Right renal pelvis (tissue), 4 donors: ENCODE results near the gene TRHDE. TPM values are rescaled to one million over a fixed set of nuclear protein-coding genes. Genes with fewer than 3 reads are reported as not detected.

ENCODE experiments used
- DNase-seq, 4 donors: peaks; one replicate each; pipeline ENCODE4 v3.0.0-alpha.2; 2013; ENCODE audit warnings: low read depth in 4 of 4, low spot score in 3 of 4, missing footprints in 1 of 4
- polyA plus RNA-seq, 4 donors: library from polyadenylated mRNA; unstranded; fragments of 120-200 nt; gene quantifications; one replicate each; pipeline ENCODE4 v1.2.1, GENCODE V29; 2013; ENCODE audit not compliant: insufficient read length in 4 of 4

Gene TRHDE
- polyA plus RNA-seq, 4 donors, result 26.4 to 29.4 (median 28.0) TPM

DNA sequence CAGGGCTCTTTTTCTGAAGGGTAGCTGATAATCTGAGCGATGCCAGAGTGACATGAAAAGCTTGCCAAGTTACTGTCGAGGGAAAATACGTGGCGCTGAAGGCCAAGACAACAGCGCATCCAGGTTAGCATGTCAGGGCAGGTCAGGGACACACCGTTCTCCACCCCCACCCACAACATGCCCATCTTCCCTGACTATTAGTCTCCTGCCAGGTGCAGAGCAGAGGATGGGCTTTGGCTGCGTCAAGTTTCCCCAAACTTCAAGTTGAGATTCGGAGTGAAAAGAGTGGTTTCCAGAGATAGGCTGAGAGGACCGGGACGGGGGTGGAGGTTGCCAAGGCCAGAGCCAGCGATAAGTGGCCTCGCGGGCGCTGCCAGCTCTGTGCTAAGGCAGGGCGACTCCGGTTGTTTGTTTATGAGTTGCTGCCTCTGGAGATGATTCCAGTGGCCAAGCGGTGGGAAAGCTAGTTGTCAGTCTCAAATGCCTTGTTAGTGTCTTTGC is 1.7 kb downstream of the TRHDE start:
- no peak for DNase-seq

DNA sequence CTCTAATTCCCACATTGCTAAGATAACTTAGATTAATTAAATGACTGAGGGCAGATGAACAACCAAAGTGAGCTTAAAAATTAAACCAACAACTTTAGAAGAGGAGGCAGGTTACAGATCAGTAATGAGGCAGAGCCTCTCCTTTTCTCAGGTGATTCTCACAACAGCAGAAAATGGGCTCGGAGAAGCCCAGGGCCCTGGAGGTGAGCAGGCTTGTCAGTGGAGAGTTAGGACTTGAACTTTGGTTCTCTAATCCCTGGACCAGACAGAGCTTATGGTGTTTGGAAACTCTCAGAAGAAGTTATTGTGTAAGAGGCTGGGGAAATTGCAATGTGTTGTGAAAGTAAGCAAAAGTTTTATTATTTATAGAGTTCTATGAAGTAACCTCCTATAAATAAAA is 2.8 kb downstream of the TRHDE start:
- no peak for DNase-seq

DNA sequence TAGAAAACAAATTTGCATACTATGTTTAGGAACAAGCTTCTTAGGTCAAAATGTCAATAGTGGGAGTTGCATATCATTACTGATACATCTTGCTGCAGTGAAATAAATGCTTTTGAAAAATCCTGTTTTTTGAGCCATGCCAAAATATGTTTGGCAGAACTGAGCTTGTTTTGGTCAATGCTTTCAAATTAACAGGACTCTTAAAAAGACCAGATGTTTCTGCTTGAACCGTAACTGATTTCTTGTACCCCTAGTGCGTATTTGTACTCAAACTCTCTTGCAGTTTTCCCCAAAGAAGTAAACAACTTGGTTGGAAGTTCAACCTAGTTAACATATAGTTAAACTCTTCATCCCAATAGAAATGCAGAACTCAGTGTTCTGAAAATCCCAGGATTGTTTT is 3.4 kb downstream of the TRHDE start:
- DNase-seq, result no peak

DNA sequence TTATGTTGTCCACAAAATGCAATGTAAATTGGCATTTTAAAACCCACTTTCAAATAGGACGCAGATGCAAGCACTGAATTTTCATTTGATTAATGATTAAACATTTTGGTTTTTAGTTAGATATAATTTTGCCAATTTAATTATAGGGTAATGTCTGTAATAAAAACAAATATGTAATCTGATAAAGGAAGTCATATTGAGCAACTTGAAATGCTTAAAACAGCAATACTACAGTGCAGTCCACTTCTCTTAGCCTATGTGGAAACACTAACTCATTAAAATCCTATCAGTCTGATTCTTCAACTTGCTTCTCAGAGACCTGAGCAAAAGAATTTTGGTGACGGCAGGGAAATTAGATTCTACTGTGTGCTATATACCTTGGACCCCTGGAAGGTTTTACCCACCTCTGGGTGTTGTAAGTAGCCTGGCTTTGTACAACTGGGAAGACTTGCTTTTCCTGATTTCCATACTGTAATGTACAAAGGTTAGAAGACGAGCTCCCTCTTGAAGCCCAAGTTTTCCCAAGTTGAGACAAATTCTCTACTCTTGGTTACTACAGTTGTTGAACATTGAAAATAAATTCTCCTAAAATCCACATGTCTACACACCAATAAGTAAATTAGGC is 4.1 kb downstream of the TRHDE start:
- no peak for DNase-seq

DNA sequence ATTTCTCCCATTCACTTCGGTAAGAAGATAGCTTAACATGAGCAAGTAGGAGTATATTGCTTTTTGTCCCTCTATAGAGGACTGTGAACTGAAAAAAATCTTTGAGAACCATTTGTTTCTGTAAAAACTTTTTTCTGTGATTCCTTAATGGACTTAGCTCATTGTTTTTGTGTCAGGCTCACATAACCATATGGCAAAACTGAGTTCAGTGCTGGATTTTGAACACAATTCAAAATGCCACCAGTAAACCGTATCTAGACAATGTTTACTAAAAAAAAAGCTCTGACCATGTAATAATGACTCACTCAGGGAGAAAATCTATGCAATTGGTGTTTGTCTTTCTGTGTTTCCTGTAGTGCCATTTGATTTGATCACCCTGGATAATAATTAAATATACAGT is 5.2 kb downstream of the TRHDE start:
- DNase-seq, result no peak

DNA sequence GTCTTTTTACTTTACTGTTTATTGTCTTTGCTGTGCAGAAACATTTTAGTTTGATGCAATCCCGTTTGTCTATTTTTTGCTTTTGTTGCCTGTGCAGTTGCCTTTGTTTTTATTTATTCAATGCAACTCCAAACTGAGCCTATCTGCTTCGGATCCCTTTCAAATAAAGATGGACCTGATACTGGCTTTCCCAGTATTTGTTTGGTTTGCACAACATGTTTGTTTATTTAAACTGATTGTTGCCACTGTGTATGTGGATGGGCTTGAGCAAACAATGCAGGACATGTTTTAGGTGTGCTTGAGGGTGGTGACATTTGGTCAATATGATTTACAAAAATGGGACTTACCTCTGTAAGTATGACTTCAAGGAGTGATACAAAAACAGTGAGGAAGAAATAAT is 6.7 kb downstream of the TRHDE start:
- DNase-seq, result no peak

DNA sequence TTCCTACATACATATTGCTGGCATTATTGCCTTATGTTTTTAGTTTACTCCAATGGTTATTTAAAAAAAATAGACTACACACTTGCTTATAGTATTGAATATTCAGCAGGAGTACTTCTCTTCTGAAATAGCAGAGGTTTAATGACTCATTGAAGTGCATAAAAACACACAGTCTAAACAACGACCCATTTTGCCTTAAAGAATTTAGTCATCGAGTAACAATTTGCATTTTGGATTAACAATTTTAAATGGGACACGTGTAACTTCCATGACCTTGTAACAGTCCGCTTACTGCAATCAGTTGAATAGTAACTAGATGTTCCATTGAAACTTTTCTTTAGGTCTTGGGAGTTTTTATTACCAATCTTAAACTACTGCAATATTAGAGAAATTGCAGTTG is 9.0 kb downstream of the TRHDE start:
- no peak for DNase-seq

DNA sequence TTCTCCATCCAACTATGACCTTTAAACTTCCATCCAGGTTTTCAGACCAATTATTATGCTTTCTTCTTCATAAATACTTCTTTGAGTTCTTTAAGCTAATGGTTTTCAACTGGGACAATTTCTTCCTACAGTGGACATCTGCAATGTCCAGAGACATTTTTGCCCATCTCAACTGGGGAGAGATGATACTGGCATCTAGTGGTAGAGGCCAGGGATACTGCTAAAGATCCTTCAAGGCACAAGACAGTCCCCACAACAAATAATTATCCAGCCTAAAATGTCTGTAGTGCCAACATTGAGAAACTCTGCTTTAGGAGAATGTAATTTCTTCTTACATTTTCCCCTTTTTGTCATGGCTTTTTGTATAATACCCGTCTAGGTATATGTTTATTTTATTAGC is 10.6 kb downstream of the TRHDE start:
- no peak for DNase-seq

DNA sequence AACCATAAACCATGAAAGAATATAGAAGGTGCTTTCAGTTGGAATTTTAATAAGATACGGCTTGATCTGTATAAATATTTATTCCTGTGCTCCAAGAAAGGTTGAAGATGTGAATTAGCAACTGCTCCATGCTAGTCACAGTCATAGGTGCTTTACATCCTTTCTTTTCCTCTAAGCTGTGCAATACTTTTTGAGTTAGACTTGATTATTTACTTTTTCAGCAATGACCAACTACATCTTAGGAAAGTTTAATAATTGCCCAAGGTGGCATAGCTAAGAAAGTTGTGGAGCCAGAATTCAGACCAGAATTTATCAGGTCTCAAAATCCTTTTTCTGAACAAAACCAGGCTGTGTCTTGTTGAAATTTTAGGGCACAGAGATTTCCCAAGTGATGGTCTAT is 13.7 kb downstream of the TRHDE start:
- DNase-seq, result no peak

DNA sequence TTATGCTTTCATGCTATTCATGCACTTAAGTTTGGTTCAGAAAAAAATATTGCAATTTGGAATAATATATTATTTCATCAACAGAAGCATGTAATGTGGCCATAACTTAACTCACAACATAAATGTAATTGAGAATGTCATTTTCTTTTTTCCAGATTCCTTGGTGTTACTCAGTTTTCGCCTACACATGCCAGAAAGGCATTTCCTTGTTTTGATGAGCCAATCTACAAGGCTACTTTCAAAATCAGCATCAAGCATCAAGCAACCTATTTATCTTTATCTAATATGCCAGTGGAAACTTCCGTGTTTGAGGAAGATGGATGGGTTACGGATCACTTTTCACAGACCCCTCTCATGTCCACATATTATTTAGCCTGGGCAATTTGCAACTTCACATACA is 14.4 kb downstream of the TRHDE start:
- no peak for DNase-seq

DNA sequence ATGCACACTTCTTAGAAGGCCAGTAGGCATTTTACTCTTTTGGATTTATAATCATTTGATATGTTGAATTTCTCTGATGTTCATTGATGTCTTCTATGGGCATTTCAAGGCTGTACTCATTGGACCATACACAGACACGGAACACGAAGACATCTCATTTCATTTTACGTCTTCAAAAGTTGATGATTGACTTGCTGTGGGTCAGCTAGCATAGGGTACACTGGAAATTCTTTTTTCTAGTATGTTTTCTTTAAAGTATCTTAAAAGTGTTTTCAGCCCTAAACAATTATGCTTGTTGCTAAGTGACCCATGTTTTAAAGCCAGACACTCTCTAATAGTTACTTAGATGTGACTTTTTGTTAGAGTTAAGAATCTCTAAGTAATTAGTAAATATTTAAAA is 16.3 kb downstream of the TRHDE start:
- DNase-seq, result no peak

DNA sequence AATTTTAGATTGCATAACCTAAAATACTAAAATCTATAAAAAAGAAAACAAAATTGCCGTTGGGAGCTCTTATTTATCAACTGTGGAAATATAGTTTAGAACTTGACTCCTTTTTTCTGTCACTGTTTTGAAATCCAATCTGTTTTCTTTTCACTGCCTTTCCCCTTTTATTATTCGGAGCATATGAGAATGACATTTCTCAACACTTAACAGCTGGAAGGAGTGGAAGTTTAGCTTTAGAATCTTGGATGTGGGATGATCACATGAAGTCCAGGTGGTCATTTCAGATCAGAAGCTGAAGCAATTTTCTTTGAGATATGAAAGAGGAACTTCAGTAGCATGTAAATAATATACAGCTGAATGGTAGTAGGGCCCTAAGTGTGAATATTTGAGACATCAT is 16.7 kb downstream of the TRHDE start:
- DNase-seq, result no peak

DNA sequence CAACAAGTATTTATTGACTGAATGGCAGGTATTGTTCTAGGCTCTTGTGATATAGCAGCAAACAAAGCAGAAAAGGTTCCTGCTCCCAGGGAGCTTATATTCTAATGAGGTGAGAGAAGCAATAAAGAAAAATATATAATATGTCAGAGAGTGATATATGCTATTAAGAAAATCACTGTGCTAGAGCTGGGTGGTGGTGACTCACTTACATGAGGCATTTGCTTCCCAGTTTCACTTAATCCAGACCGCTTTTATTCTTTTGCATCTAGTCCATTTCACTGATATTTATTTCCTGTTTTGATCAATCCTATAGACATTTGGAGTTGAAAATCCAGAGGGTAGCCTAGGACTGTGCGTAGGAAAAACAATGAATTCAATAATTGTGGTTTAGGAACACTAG is 17.5 kb downstream of the TRHDE start:
- DNase-seq, result no peak

DNA sequence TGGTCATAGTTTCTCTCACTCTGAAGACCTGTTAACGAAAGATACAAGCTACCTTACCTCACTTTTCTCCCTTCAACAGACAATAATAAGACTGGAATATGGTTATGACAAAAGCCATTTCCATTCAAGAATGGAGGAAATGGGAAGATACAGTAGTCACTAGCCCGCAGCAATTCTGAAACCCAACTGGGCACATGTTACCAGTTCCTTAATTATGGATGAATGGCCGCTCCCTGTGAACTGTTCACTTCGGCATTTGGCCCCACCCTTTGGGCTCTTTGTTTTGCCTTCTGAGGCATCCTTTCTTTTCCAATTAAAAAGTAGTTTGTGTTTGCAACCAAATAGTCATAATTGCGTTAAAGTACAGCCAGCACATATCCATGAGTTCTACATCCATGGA is 19.0 kb downstream of the TRHDE start:
- DNase-seq, result no peak

DNA sequence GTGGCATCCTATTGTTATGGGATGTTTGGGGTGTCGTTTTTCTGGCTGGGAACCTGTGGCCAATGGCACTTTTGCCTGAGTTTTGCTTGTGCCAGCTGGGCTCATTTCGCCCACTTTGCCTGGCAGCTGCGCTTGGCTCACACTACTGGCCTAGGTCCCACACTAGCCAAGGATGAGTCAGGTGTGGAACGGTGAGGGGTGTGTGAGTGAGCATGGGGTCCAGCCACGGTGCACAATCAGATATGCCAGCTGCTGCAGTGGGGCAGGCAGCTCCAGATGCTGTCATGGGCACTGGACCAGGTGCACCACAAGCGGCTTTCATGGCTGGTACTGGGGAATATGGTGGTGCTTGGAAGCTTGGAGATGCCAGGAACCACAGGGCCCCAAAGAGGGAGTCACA is 21.5 kb downstream of the TRHDE start:
- no peak for DNase-seq

DNA sequence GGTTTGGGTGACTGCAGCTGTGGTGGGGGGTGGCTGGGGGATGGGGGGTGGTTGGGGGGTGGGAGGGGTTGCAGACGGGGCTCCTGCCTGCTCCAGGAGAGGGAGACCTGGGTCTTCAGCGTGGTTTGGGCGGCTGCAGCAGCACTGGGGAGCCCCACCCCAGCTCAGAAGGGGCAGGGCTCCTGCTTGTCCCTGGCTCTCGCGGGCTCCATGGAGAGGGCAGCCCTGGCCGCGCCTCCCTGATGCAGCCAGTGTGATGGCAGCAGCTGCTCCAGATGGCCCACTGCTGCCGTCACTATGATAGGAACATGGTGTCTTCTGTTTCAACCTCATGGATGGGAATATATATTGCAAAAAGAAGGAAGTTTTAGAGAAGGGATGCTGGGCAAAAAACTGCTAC is 22.9 kb downstream of the TRHDE start:
- no peak for DNase-seq

DNA sequence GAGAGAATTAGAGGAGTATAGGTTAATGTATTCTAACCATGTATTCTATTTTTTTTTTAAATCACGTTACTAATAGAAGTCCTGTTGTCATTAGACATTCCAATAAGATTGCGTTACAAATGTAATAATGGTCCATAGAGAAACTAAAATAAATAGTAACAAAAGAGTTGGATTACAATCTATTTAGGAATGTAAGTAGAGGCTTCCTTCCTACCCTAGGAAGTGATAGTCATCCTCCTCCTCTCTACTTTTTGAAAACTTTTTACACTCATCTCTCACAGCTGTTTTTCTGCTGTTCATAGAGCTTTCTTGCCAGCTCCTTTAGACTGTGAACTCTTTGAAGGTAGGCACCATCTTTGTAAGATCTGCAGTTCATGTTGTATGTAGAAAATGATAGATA is 23.6 kb downstream of the TRHDE start:
- no peak for DNase-seq

DNA sequence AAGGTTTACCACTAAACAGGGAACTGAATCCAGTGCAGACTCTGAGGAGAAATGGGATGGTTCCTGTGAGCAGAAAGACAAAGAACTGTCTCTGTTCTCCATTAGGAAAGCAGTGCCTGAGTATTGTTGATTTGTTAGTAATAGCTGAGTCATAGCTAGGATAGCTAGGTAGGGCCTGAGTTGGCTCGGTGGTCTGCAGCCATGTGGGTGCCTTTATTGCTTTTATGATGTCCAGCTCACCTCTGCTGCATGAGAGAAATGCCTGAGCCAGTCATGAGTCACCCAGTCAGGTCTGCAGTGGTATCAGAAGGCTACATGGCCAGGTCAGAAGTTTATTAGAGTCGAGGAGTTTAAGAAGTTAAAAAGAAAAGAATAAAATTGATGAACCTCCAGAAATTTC is 24.2 kb downstream of the TRHDE start:
- no peak for DNase-seq

DNA sequence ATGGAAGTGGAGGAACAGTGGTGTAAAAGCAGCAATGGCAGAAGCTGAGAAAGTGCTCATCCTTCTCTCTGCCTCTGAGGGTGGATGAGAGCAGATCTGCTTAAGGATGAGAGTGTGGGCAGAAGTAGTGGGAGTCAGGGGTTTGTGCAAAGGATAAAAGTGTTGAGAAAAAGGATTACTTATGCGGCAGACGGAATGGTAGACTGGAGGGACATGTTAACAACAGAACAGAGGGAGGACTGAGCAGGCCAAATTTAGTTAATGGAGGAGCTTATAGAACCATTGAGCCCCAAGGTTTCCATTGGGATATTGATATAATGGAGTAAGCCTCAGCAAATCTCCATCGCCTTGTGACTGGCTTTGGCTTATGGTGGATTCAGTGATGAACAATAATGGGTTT is 25.5 kb downstream of the TRHDE start:
- DNase-seq, result no peak

DNA sequence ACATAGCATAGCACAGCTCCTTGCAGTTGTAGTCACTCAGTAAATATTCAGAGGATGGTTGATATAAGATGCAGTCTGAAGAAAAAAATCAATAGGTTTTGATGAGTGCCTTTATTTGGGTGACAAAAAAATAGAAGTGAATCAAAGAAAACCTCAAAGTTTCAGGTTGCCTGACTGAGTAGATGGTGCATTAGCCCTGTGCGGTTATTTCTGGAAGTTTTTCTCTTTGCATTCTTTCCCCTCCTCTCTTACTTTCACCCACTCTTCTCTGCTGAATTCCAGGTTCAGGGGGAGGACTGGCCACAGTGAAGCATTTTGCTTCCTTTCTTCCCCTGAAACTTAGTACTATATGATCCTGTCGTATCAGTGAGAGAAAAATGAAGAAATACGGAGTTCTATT is 28.6 kb downstream of the TRHDE start:
- no peak for DNase-seq

DNA sequence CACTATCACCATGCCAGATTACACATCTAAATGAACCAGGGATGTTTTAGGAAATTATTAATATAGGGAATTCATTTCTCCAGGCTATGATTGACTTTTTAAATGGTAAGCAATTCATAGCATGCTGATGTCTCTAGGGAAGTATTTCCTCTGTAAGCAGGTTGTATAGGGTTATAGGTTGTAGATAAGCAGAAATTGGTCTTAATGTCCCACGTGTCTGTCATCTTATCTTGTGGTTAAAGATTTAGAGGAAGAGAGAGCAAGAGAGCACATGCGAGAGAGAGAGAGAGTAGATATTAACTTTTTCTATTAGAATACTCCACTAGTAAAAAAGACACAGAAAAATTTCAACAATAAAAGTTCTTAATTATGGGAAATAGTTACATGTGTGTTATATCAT is 32.6 kb downstream of the TRHDE start:
- DNase-seq, result no peak

DNA sequence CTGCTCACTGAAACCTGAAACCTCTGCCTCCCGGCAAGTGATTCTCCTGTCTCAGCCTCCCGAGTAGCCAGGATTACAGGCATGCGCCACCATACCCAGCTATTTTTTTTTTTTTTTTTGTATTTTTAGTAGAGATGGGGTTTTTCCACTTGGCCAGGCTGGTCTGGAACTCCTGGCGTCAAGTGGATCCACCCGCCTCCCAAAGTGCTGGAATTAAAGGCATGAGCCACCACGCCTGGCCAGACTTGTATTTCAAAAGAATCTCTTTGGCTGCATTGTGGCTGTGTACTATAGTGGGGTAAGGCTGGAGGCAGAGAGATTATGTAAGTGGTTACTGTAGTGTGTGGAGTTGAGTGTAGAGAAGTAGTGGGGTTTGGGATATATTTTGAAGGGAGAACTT is 35.1 kb downstream of the TRHDE start:
- no peak for DNase-seq

DNA sequence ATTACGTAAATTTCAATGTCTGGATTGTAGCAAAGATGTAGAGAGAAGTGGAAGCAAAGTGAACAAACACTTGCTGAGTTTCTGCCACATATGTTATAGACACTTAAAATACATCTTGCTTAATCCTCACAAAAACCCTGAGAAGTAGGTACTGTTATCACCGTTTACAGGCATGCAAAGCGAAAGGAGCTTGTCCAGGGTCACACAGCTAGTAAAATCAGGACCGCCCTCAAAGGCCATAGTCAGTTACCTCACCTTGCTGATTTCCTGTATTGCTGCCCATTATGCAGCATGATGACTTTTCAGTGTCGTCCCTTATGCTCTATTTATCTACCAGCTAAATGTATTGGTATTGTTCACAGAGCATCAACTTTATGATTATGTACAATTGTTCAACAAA is 39.8 kb downstream of the TRHDE start:
- no peak for DNase-seq
